T-helper 2 cell treated with Interferon-gamma antibody and Interleukin-4, amounts not matched to agents 5 μg/mL and 100 μg/mL, for 36 hours (primary cell): ENCODE results near the gene MYO9B.
A peak's percentile ranks its signal among the peaks of the same experiment; 100 is the strongest.

ENCODE experiments used
- DNase-seq: peaks from one replicate; pipeline ENCODE4 v3.0.0; 2021; ENCODE audit warnings: low spot score
- H3K27ac Mint-ChIP-seq: one replicate; pipeline ENCODE4 v1.8.0; 2021; ENCODE audit warnings: mild to moderate bottlenecking, mixed read lengths
- H3K27me3 Mint-ChIP-seq: one replicate; pipeline ENCODE4 v1.8.0; 2021; ENCODE audit warnings: low read depth, mixed read lengths
- H3K36me3 Mint-ChIP-seq: one replicate; pipeline ENCODE4 v1.8.0; 2021; ENCODE audit warnings: low read depth, mixed read lengths
- H3K4me1 Mint-ChIP-seq: one replicate; pipeline ENCODE4 v1.8.0; 2021; ENCODE audit warnings: low read depth, mixed read lengths
- H3K4me3 Mint-ChIP-seq: one replicate; pipeline ENCODE4 v1.8.0; 2022; ENCODE audit warnings: mild to moderate bottlenecking, moderate library complexity, mixed read lengths
- H3K9me3 Mint-ChIP-seq: one replicate; pipeline ENCODE4 v1.8.0; 2021; ENCODE audit warnings: mixed read lengths

MYO9B gene

DNA sequence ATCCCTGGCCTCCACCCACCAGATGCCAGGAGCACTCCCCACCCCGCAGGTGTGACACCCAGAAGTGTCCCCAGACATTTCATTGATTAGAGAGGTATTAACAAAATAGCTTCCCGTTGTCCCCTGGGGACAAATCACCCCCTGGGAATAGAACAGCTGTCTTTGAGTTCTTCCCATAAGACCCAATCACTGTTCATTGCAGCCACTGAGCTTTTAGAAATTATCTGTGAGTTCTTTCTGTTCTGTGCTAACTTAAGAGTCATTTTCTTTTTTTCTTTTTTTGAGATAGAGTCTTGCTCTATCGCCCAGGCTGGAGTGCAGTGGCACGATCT lies 32.8 kb downstream of the MYO9B start:
- H3K27ac Mint-ChIP-seq: no peak overlapping the region
- H3K9me3 Mint-ChIP-seq: no peaks in the 10 kb centered on the region
- H3K4me3 Mint-ChIP-seq: no peak overlapping the region
- DNase-seq: no peak
- H3K4me1 Mint-ChIP-seq: peaks cover 15% of the 10 kb centered on the region
- no peaks in the 10 kb centered on the region for H3K27me3 Mint-ChIP-seq
- H3K36me3 Mint-ChIP-seq: peaks cover 25% of the 10 kb centered on the region

DNA sequence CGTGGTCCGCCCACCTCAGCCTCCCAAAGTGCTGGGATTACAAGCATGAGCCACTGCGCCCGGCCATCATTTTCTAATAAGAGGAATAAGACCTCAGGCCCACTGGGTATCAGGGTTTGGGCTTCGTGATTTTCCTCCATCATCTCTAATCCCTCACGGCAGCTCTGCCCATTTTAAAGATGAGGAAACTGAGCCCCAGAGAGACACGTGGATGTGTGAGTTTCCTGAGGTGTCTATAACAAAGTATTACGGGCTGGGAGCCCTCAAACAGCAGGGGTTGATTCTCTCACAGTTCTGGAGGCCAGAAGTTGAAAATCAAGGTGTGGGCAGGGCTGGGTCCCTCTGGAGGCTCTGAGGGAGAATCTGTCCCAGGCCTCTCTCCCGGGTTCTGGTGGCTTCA lies 33.7 kb downstream of the MYO9B start:
- Mint-ChIP-seq H3K36me3 (peaks cover 26% of the 10 kb centered on the region), H3K4me1 (peaks cover 13% of the 10 kb centered on the region), H3K27ac (no peak overlapping the region), H3K4me3 (no peak overlapping the region), H3K9me3 (no peaks in the 10 kb centered on the region), H3K27me3 (no peaks in the 10 kb centered on the region)
- DNase-seq: no peak

DNA sequence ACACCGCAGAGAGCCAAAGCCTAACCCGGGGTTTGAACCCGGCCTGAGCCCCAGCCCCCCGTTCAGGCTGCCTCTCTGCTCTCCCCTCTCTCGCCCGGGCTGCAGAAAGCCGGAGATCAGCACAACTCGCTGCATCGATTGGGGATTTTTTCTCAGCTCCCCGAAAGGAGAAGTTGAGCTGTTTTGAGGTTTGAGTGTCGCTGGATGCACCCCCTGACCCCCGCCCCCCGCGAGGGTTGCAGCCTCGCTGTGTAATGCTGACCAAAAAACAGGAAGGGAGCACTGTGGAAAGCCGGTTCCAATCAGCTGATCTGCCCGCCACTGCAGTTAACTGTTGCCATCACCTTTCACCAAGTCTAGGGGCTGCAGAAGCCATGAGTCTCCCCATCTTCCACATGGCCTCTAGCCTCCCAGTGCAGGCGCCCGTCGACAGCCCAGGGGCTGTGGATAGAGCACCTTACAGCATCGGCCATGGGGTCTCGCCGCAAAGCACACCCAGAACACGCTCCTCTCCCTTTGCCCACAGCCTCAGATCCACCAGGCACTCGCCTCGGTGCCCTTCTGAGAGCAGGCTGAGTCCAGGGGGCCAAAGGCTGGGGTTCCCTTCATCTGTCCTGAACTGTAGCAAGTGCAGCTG lies 34.5 kb downstream of the MYO9B start:
- peak overlapping the region; percentile 24 for H3K27ac Mint-ChIP-seq
- no peaks in the 10 kb centered on the region for H3K9me3 Mint-ChIP-seq
- H3K4me3 Mint-ChIP-seq: peak overlapping the region; percentile 28
- DNase-seq: no peak
- no peaks in the 10 kb centered on the region for H3K27me3 Mint-ChIP-seq
- H3K4me1 Mint-ChIP-seq: peaks cover 13% of the 10 kb centered on the region
- peaks cover 26% of the 10 kb centered on the region for H3K36me3 Mint-ChIP-seq

DNA sequence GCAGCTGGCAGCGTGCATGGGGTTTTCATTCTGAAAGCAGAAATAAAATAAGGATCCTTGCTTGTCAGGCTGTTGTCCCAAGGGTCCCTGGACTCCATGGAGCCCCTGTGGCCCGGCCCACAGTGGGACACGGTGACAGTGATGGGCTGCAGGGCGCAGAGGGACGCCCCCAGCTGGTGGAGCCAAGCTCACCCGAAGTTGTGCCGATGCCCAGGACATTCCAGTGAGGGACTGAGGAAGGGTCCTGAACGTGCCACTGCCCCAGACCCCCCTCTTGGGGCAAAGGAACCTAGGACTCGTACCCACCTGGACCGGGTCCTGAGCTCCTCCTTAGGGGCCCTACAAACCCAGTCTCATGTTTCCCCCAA lies 35.0 kb downstream of the MYO9B start:
- Mint-ChIP-seq H3K9me3 (no peaks in the 10 kb centered on the region), H3K36me3 (peaks cover 29% of the 10 kb centered on the region), H3K27me3 (no peaks in the 10 kb centered on the region), H3K27ac (no peak overlapping the region), H3K4me1 (peaks cover 13% of the 10 kb centered on the region), H3K4me3 (peak overlapping the region; percentile 28)
- no peak for DNase-seq

DNA sequence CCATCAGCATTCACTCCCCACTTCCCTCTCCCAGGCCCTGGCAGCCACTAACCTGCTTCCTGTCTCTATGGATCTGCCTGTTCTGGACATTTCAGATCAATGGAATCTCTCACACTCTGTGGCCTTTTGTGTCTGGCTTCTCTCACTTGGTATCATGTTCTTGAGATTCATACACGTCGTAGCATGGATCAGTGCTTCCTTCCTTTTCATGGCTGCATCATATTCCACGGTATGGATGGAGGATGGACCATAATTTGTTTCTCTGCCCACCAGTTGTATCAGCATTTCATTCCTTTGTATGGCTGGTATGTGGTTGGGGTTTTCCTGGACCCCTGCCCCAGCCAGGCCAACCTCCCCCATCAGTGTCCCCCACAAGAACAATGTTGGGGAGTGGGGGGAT lies 36.2 kb downstream of the MYO9B start:
- H3K4me1 Mint-ChIP-seq: peaks cover 15% of the 10 kb centered on the region
- H3K4me3 Mint-ChIP-seq: no peak overlapping the region
- H3K36me3 Mint-ChIP-seq: peaks cover 26% of the 10 kb centered on the region
- no peak for DNase-seq
- H3K9me3 Mint-ChIP-seq: no peaks in the 10 kb centered on the region
- H3K27ac Mint-ChIP-seq: peak overlapping the region; percentile 62
- no peaks in the 10 kb centered on the region for H3K27me3 Mint-ChIP-seq

DNA sequence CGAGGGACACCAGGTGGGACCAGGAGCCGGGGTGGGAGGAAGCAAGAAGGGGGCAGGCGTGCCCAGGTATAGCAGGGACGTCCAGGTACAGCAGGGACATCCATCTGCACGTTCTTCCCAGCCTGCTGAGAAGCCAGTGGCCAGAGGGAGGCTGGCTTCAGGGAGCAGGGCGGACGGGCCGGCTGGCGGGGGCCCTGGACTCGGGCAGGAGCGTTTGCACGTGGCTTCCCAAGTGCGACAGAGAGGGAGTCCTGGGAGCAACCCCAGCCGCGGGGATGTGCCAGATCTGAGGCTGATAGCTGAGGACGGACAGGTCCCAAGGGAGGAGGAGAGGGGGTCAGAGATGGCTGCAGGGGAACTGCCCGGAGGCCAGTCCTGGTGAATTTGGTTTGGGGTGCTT lies 36.7 kb downstream of the MYO9B start:
- Mint-ChIP-seq H3K27ac (no peak overlapping the region), H3K36me3 (peaks cover 26% of the 10 kb centered on the region), H3K27me3 (no peaks in the 10 kb centered on the region)

DNA sequence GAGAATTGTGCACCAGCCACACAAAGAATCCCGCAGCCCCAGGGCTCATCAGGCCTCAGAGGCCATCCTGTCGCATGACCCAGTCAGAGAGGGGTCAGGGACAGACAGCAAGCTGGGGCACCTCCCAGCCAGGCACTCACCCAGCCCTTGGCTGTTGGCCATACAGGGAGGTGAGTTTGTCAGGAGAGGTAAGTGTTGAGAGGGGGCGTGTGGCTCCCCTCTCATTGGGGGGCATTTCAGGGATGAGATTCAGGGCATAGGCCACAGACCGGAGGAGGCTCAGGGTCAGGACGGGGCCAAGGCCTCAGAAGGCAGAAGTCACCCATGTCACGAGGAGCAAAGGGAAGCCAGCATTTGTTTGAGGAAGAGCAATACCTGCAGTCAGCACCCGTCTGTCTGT lies 37.1 kb downstream of the MYO9B start:
- H3K36me3 Mint-ChIP-seq: peaks cover 26% of the 10 kb centered on the region
- DNase-seq: no peak

More for the DNA sequence above, 36.7 kb downstream of the MYO9B start:
- Mint-ChIP-seq H3K4me1 (peaks cover 15% of the 10 kb centered on the region), H3K9me3 (no peaks in the 10 kb centered on the region), H3K4me3 (no peak overlapping the region)
- no peak for DNase-seq

DNA sequence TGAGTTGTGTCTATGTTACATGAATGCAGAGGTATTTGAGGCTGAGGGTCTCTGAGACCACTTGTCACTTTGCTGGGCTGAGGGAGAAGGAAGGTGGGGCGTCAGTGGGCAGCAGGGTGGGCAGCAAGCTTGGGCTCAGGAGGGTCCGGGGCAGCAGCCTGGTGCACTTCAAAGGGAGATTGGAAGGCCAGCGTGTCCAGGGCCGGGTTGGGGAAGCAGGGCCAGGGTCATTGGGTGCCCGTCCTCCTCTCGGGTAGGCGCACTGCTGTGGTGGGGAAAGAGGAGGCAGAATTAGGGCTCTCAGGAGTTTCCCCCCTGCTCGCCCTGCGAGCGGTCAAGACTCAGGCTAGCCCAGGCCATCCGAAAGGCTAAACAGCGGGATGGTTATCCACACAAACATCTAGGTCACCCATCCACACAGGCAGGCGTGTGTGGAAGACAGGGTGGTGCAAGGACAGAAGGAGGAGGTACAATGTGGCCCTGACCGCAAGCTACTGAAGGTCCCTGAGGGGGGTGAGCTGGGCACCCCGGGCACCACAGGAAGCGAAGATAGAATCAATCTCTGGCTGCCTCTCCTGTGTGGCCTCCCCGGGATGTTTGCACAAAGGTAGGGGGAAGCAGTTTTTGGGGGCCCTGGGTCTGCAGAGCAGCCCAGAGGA lies 37.7 kb downstream of the MYO9B start:
- peaks cover 15% of the 10 kb centered on the region for H3K4me1 Mint-ChIP-seq
- H3K4me3 Mint-ChIP-seq: no peak overlapping the region
- H3K27me3 Mint-ChIP-seq: no peaks in the 10 kb centered on the region
- H3K27ac Mint-ChIP-seq: no peak overlapping the region
- peaks cover 26% of the 10 kb centered on the region for H3K36me3 Mint-ChIP-seq
- no peak for DNase-seq
- H3K9me3 Mint-ChIP-seq: no peaks in the 10 kb centered on the region

More for the DNA sequence above, 37.1 kb downstream of the MYO9B start:
- Mint-ChIP-seq H3K27me3 (no peaks in the 10 kb centered on the region), H3K27ac (no peak overlapping the region), H3K4me1 (peaks cover 15% of the 10 kb centered on the region), H3K4me3 (no peak overlapping the region), H3K9me3 (no peaks in the 10 kb centered on the region)

DNA sequence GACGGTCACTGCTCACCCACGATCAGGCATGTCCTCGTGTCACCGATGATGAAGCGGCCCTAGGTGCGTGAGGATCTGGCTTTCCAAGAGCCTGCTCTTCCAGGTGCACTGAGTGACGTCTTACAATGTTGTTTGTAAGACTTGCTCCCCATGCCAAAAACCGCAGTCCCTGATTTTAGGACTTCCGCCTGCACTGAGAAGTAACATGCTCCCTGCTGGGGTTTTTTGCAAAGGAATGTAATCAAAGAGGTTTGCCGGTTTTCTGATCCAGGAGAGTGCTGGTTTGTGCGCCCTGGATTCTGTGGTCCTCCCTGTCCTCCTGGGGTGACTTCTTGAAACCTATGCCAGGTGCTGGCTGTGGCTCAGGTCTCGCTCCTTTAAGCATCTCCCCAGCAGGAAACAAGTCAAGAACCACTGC lies 38.8 kb downstream of the MYO9B start:
- Mint-ChIP-seq H3K27ac (no peak overlapping the region), H3K4me1 (peaks cover 13% of the 10 kb centered on the region), H3K36me3 (peaks cover 26% of the 10 kb centered on the region), H3K27me3 (no peaks in the 10 kb centered on the region), H3K4me3 (no peak overlapping the region), H3K9me3 (no peaks in the 10 kb centered on the region)
- no peak for DNase-seq

DNA sequence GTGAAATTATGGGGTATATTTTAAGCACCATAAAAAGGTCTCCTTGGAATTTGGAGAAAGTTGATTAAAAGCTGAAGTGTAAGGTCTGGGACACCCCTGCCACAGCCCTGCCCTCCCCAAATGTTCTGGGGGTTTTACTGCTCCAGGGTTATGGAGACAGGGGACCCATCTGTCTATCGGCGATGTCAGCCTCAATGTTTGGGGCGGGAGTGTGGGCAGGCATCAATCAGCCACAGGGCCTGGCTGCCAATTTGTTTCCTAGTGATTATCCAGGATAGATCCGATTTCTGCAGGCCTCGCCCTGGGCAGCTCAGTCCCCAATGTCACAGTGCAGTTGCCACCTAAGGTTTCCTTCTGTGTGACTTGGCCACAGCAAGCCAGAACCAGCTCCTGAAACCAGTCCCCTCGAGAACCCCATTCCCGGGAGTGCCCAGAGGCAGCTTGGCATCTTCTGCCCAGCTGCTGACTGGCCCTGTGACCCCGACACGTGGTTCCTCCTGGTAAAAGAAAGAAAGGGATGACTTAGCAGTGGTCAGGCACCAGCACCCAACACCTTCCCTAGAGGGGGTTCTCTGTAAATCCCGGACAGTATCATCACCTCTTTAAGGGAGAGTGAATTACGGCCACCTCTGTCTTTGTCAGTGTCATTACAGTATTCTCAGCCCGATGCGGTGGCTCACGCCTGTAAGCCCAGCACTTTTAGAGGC lies 41.6 kb downstream of the MYO9B start:
- no peak overlapping the region for H3K4me3 Mint-ChIP-seq
- no peaks in the 10 kb centered on the region for H3K27me3 Mint-ChIP-seq
- H3K4me1 Mint-ChIP-seq: peaks cover 8% of the 10 kb centered on the region
- H3K9me3 Mint-ChIP-seq: no peaks in the 10 kb centered on the region
- no peak for DNase-seq
- peaks cover 28% of the 10 kb centered on the region for H3K36me3 Mint-ChIP-seq
- no peak overlapping the region for H3K27ac Mint-ChIP-seq

DNA sequence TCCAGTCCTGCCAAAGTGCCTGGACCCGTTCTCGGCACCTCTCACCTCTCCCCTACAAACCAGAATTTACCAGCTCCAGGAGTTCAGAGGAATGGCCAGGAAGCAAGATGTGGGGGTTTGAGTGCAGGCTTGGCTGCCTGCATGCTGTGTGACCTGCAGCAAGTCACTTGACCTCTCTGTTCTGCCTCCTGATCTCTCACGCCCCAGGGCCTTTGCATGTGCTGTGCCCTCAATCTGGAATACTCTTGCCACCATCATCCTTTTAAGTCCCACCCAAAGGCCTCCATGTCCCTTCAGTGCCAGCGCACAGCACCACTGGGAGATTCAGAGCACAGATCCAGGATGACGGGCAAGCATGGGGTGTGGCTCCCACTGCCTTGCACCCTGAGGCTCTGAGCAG lies 43.4 kb downstream of the MYO9B start:
- no peaks in the 10 kb centered on the region for H3K9me3 Mint-ChIP-seq
- peaks cover 10% of the 10 kb centered on the region for H3K4me1 Mint-ChIP-seq
- H3K4me3 Mint-ChIP-seq: no peak overlapping the region
- H3K27me3 Mint-ChIP-seq: no peaks in the 10 kb centered on the region
- peaks cover 34% of the 10 kb centered on the region for H3K36me3 Mint-ChIP-seq
- H3K27ac Mint-ChIP-seq: no peak overlapping the region
- no peak for DNase-seq

DNA sequence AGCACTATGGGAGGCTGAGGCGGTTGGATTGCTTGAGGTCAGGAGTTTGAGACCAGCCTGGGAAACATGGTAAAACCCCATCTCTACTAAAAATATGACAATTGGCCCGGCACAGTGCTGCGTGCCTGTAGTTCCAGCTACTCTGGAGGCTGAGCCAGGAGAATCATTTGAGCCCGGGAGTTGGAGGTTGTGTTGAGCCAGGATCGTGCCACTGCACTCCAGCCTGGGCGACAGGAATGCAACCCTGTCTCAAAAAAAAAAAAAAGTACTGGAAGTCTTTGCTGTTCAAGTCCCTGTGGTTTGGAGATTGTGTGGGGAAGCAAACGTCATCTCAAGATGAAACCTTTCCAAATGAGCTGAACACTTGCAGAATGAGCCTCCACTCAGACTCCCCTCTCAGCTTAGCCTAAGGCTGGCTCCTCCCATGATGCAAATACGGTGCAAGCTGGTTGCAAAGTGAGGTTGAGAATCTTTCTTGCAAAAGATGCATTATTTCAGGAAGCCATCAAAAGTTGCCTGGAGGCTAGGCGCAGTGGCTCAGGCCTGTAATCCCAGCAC lies 46.2 kb downstream of the MYO9B start:
- Mint-ChIP-seq H3K4me3 (no peak overlapping the region), H3K36me3 (peaks cover 21% of the 10 kb centered on the region), H3K27ac (no peak overlapping the region), H3K27me3 (no peaks in the 10 kb centered on the region), H3K9me3 (no peaks in the 10 kb centered on the region), H3K4me1 (peaks cover 28% of the 10 kb centered on the region)
- peak; percentile 16 for DNase-seq

DNA sequence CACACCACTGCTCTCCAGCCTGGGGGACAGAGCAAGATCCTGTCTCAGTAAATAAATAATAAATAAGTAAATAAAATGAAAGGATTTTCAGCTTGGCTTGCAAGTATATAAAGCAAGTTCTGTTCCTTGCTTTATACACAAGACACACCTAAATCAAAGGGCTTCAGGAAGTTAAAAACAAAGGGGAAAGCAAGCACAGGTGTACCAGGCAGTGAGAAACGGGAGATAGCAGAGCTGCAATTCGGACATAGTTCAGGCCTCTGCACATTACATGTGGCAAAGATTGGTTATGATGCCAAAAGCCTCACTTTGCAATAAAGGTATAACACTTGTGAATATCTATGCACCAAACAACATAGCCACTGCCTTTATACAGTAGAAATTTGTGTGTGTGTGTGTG lies 47.5 kb downstream of the MYO9B start:
- H3K4me1 Mint-ChIP-seq: peaks cover 36% of the 10 kb centered on the region
- peaks cover 27% of the 10 kb centered on the region for H3K36me3 Mint-ChIP-seq

DNA sequence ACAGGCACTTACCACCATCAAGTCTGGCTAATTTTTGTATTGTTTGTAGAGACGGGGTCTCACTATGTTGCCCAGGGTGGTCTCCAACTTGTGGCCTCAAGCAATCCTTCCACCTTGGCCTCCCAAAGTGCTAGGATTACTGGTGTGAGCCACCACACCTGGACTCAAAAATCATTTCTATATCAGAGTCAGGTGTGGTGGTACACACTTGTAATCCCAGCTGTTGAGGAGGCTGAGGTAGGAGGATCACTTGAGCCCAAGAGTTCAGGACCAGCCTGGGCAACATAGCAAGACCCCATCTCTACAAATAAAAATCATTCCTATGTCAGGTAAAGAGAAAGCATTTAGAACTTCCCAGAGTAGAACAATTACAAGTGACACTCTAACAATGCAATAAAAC lies 48.4 kb downstream of the MYO9B start:
- H3K4me1 Mint-ChIP-seq: peaks cover 40% of the 10 kb centered on the region

More for the DNA sequence above, 47.5 kb downstream of the MYO9B start:
- H3K27ac Mint-ChIP-seq: peak overlapping the region; percentile 49
- H3K27me3 Mint-ChIP-seq: no peaks in the 10 kb centered on the region
- H3K4me3 Mint-ChIP-seq: no peak overlapping the region
- H3K9me3 Mint-ChIP-seq: no peaks in the 10 kb centered on the region
- DNase-seq: no peak

More for the DNA sequence above, 48.4 kb downstream of the MYO9B start:
- H3K9me3 Mint-ChIP-seq: no peaks in the 10 kb centered on the region
- peak overlapping the region; percentile 82 for H3K4me3 Mint-ChIP-seq
- no peak for DNase-seq
- H3K27me3 Mint-ChIP-seq: no peaks in the 10 kb centered on the region
- H3K27ac Mint-ChIP-seq: peak overlapping the region; percentile 98
- peaks cover 30% of the 10 kb centered on the region for H3K36me3 Mint-ChIP-seq
